GM18870 (cell line): Measurements from ENCODE around the gene SLX9.
"Not testable (repeated sequence)": the region's sequence is repeated elsewhere in the genome, so short reads cannot be mapped to it uniquely, and the experiment has no call there.

Experiments used
- ATAC-seq: cut with Tn5 transposase; IDR thresholded peaks from one replicate; pipeline ENCODE4 v1.9.1; 2021; ENCODE audit warnings: moderate library complexity; ENCODE audit not compliant: unreplicated experiment

SLX9 gene

GRCh38 chr21:44972821-44973220 is 33.0 kb downstream of the SLX9 start:
- ATAC-seq: no peak

DNA sequence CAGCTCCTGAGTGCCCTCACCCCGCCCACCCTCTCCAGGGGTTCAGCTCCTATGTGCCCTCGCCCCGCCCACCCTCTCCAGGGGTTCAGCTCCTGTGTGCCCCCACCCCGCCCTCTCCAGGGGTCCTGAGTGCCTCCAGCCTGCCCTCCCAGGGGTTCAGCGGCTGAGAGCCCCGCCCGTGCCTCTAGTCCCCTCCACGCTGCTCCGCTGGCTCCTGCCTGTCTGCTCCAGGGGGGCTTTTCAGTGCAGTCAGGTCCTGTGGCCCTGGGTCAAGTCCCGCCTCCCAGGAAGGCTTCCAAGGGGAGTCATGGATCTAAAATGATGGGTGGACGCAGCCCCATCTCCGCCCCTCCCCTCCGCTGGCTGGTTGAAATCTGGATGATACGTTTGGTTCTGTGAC is 33.8 kb downstream of the SLX9 start:
- ATAC-seq: no peak

DNA sequence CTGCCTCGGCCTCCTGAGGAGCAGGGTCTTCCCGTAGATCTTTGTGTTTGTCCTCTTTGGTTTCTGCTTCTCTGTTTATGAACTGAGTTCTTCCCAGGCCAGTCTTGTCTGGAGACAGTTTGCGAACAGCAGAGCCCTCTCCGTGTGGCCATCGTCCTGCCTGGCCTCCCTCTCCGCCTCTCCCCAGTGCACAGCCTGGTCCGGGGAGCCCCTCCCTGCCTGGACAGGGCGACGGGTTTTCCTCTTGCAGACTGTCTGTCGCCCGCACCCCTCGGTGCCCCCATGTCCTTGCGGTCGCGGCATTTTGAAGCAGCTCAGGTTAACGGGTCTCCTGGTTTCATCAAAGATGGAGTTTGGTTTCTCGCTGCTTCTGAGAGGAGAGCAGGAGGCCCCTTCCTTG is 34.8 kb downstream of the SLX9 start:
- ATAC-seq: no peak

DNA sequence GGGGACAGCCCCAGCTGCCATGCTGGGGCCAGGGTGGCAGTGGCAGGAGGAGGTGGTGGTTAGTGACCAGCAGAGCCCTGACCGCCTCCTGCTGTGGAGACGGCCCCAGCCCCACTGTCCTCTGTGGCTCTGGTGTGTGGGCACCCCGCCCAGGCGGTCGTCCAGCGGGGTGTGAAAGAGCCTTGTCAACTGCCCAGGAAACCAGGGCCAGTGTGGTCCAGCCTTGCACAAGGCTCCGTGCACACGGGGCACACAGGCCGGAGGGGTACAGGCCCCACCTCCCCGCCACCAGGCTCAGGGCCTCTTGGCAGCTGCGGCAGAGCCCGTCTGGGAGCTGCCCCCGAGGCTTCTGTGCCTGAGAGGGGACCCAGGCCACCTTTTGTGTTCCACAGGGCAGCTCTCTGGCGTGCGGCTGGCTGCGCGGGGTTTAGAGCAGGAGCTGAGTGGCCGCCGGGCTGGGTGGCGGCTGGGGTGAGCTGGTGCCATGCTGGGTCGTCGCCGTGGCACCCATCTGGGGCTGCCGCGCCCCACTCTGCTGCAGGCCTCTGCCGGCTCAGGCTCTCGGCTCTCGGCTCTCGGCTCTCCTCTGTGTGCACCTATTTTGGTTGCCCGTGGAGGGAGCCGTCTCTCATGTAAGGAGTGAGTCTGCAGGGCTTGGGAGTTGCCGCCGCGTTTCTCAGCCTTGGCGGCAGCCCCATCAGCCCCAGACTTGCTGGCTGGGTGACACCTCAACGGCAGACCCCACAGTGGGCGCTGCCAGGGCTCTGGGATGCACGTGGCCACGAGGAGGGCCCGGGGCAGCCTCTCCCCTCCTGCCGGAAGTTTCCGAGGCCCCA is 36.1 kb downstream of the SLX9 start:
- no peak for ATAC-seq

DNA sequence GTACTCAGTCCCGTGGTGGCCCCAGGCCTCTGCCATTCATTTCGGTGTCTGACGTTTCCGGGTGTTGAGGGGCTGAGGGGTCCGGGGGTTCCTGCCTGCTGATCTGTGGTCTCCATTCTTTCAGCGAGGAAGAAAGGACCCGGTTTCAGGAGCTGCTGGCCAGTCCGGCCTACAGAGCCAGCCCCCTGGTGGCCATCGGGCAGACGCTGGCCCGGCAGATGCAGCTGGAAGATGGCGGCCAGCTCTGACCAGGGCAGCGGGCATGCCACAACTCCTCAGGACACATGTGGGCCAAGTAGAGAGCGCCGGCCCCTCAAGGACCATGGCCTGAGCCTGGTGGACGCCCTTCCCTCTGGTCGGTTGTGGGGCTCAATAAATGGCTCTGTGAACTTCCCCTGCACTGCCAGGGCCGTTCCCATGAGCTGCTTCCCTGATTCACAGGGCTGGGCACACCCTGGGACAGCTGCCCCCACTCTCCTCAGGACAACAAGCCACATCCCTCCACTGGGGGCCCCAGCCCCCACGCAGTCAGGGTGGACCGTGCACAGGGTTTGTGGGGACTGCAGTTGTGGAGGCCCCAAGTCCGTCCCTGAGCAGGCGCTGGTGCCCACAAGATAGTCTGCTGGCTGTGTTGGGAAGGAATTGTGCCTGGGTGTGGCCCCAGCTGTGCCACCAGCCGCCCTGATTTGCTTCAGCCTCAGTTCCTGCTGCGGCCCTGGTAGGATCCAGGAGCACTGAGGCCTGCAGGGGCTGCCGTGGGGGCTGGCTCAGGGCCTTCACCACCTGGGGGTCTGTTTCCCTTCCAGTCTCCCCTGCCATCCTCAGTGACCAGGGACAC is 36.9 kb downstream of the SLX9 start:
- ATAC-seq: not testable (repeated sequence)

- ATAC-seq: no peak
Observed at GRCh38 chr21:44977616-44978340, 37.9 kb downstream of the SLX9 start.

- no peak for ATAC-seq
Observed at GRCh38 chr21:44979687-44980561, 40.1 kb downstream of the SLX9 start.

DNA sequence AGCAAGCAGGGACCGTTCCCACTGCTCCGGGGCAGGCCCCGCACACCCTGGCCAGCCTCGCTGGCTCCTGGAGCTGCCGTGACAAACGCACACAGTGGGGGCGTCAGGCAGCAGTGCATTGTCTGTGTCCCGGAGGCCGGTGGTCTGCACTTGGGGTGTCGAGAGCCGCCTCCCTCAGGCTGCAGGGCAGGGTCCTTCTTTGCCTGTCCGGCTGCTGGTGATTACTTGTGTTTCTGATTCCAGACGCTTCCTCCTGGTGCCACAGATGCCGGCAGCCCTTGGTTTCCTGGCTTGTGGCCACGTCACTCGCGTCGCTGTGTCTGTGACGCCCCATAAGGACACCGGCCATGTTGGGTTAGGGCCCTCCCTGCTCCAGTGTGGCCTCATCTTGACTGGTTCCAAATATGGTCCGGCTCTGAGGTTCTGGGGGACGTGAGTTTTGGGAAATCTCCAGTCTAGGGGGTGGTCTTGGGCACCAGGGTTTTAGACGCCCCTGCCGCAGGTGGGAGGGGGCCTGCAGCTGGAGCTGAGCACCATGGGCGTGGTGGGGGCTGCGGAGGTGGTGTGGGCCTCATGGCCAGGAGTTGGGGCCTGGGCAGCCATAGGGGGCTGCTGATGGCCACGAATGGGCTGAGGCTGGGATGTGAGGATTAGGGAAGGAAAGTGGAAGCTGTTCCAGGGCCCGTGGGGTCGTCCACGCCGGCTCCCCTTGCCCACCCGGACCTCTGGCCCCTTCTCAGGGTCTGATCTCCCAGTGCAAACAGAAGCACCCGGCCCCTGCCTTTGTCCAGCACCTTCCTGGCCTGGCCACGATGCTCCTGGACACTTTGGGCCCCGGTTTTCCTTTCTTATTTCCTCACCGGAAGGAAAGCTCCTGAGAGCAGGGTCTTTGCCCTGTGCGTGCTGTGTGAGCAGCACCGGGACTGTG is 41.0 kb downstream of the SLX9 start:
- no peak for ATAC-seq

GRCh38 chr21:44982558-44983250 is 42.9 kb downstream of the SLX9 start:
- ATAC-seq: no peak

DNA sequence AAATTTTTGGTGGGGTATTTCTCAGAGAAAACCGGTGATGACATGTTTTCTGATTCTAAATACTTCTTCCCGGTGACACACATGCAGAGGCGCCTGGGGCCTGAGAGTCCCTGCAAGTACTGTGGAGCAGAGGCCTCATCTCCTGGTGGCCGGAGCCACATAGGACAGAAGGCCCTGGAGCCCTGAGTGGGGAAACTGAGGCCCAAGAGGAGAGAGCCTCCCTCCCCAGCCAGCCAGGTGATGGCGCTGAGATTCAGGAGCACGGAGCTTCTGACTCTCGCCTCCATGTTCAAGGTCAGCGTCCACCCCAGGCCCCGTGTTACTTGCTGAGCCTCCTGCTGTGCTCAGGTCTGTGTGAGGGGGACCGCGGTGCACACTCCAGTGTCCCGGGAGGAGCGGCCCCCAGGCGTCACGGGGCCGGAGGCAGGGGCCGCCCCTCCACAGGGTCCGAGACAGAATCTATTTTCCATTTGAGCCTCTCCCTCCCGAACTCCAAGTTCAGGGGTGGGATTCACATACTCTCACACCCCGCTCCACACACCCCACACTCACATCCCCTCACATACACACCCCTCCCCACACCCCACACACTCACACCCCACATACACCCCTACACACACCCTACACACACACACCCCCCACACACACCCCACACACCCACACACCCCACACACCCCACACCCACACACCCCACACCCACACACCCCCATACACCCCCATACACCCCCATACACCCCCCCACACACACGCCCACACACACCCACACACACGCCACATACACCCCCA is 43.8 kb downstream of the SLX9 start:
- ATAC-seq: no peak

DNA sequence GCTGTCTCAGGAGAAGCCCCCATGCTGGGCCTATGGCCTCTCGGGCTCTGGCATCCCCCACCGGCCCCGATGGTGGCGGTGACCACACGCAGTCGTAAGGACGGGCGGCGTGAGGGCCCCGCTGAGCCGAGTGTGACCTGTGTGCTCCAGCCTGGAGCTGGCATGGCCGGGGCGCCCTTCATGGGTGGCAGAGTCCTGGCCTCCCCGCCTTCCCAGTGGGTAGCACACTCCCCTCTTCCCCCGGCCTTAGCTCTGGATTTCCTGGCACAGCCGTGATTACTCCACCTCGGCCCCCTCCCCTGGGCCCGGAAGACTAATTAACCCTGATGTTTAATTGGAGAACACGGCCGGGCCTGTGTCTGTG is 44.6 kb downstream of the SLX9 start:
- ATAC-seq: no peak

DNA sequence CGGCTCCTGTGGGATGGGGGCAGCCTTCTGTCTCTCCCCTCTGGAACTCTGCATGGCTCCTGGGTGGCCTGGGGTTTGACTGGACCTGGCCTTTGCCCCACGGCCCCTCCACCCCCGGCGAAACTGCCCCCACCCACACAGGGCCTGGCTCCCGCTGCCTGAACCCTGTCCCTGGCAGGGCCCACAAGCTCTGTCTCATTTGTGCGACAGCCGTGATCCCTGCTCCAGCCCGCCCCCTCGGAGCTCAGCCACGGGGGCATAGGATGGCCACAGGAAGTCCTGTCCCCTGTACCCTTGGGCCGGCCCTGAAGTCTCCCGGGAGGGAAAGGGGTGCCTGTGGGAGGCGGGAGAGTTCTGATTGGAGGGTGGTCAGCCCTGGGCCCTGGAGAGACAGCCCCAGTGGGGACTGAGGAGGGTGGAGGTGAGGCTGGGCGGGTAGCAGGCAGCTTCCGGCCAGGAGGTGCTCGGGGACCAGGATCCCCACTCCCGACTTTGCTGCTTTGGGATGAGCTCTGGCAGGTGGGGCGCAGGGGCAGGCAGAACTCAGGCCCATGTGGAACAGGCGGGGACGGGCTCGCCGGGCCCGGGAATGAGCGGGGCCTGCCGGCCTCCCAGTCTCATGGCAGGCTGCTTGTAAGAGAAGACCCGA is 45.1 kb downstream of the SLX9 start:
- ATAC-seq: no peak

- no peak for ATAC-seq
Observed at GRCh38 chr21:44985441-44986401, 45.9 kb downstream of the SLX9 start.

DNA sequence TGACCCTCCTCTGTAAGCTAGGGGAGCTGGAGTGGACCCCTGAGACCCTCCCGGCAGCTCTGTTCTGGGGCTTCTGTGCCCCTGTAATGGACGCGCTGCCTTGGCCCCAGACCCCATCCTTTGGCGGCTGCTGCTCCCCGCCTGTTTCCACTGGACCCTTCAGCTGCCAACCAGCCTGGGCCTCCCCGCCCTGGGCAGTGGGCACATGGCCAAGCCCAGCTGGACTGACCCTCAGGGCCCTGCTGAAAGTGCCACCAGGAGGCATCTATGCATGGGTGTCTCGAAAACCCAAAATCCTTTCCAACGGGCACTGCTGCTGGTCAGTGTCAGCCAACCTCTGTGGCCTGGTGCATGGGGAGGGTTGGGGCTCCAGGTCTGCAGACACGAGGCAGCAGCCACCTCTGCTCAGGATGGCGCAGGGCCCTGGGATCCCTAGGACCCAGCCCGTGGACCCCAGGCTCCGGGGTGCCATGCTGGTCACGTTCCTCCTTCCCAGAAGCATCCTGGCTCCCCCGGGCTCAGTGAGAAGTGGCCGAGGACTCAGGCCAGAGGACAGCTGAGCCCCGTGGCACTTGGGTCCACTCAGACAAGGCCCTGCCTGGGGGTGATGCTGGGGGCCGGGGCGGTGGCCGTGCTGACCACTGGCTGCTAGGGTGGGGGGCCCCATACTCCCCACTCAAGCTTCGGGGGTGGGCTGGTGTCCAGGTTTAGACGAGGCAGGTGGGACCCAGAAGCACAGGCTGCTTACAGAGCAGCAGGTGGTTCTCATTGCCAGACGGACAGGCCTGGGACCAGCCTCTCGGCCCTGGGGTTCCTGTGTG is 46.9 kb downstream of the SLX9 start:
- no peak for ATAC-seq

DNA sequence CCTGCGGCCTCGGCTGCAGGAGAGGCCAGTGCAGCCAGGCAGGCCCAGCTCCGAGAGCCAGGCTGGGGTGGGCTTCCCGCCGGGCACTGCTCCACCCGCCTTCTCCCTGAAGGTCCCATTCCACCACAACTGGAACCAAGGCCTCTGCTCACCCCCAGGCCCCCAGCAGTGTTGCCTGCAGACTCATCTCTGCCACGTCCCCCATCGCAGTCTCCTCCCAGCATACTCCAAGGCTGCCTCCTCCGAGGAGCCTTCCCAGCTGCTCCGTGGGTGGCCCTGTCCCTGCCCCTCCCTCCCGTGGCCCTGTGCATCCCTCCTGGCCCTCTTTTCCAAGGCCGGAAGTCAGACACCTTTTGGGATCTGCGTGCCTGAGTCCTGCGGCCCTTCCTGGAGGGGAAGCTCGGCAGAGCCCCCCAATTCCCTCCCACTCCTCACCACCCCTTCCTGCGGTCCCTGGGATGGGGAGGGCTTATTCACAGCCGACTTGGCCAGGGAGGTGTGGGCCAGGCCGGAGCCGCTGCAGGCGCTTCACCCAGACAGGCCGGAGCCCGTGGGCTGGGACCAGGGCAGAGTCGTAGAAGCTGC is 47.6 kb downstream of the SLX9 start:
- no peak for ATAC-seq
